ENCODE measurements around the gene NYAP1.
A peak's percentile ranks its signal among the peaks of the same experiment; 100 is the strongest.

The NYAP1 gene

GRCh38 chr7:100464210-100464660 is 19.5 kb upstream of the NYAP1 start, which contains the start of gene SPACDR:
SPACDR (minus strand) TSS chr7:100464260; CDS start chr7:100464025, 235 bp downstream.
- no peak for DNase-seq

GRCh38 chr7:100464791-100465190 is 18.9 kb upstream of the NYAP1 start:
- no peak for DNase-seq

GRCh38 chr7:100465299-100465698 is 18.4 kb upstream of the NYAP1 start:
- no peak for DNase-seq

- DNase-seq, result peak; percentile 39
Observed at GRCh38 chr7:100465702-100466311, 17.9 kb upstream of the NYAP1 start.

- no peak for DNase-seq
Observed at GRCh38 chr7:100466653-100467605, 16.8 kb upstream of the NYAP1 start.

GRCh38 chr7:100467638-100468373 is 15.9 kb upstream of the NYAP1 start:
- no peak for DNase-seq

- peak; percentile 66 for DNase-seq
Observed at GRCh38 chr7:100469227-100470044, 14.3 kb upstream of the NYAP1 start.

- DNase-seq, result no peak
Observed at GRCh38 chr7:100471021-100471420, 12.7 kb upstream of the NYAP1 start.

- no peak for DNase-seq
Observed at GRCh38 chr7:100472121-100472851, 11.4 kb upstream of the NYAP1 start.

GRCh38 chr7:100472854-100473499 is 10.8 kb upstream of the NYAP1 start:
- DNase-seq, result no peak

- DNase-seq, result no peak
Observed at GRCh38 chr7:100475549-100475948, 8.2 kb upstream of the NYAP1 start.

- no peak for DNase-seq
Observed at GRCh38 chr7:100476101-100476780, 7.5 kb upstream of the NYAP1 start.

- no peak for DNase-seq
Observed at GRCh38 chr7:100476903-100477870, 6.5 kb upstream of the NYAP1 start.

GRCh38 chr7:100477871-100478267 is 5.9 kb upstream of the NYAP1 start:
- DNase-seq, result no peak

GRCh38 chr7:100478958-100479660 is 4.6 kb upstream of the NYAP1 start, which contains the start of gene TSC22D4:
TSC22D4 (minus strand) TSS chr7:100479214; CDS start chr7:100478038, 1,176 bp downstream.
- peak; percentile 80 for DNase-seq

- DNase-seq, result no peak
Observed at GRCh38 chr7:100481466-100481865, 2.3 kb upstream of the NYAP1 start.

GRCh38 chr7:100482728-100483089 is 1.0 kb upstream of the NYAP1 start:
- no peak for DNase-seq

GRCh38 chr7:100483090-100483721 is 521 bp upstream of the NYAP1 start:
- DNase-seq, result peak; percentile 43
